GM13976 (cell line): ENCODE measurements around the gene ATF6B.

ENCODE experiments used
- DNase-seq: peaks from one replicate; pipeline ENCODE4 v3.0.0; 2012; ENCODE audit warnings: low spot score
- CTCF ChIP-seq: IDR thresholded peaks from 2 replicates; pipeline ENCODE4 v1.5.1; 2012; ENCODE audit warnings: borderline replicate concordance, mild to moderate bottlenecking; ENCODE audit not compliant: insufficient read depth; ENCODE audit errors: extremely low read depth, missing control alignments, control extremely low read depth
- in situ Hi-C: fragments of 300-500 bp; cut with MboI; formaldehyde crosslinking; loops from one replicate; pipeline ENCODE4 v1.12.0; 2022; ENCODE audit warnings: low sequenced_read_pairs, mixed read lengths, inconsistent platforms; ENCODE audit not compliant: unreplicated experiment

Gene ATF6B

GRCh38 chr6:32092760-32093497 lies 35.1 kb downstream of the ATF6B start:
- in situ Hi-C loops: no loop called here
- no peak for DNase-seq
- no peak for TF ChIP-seq CTCF

- TF ChIP-seq CTCF: no peak
- in situ Hi-C loops: no loop called here
- no peak for DNase-seq
These were observed 38.8 kb downstream of the ATF6B start for GRCh38 chr6:32089082-32089828.

- in situ Hi-C loops: no loop called here
- no peak for DNase-seq
- no peak for TF ChIP-seq CTCF
These were observed 39.5 kb downstream of the ATF6B start for GRCh38 chr6:32088487-32089049.

GRCh38 chr6:32087574-32088486 lies 40.2 kb downstream of the ATF6B start:
- peak; percentile 83 for DNase-seq
- peak; percentile 59 for TF ChIP-seq CTCF
- in situ Hi-C loops: no loop called here

- in situ Hi-C loops: no loop called here
- peak; percentile 78 for DNase-seq
- TF ChIP-seq CTCF: no peak
These were observed 41.1 kb downstream of the ATF6B start for GRCh38 chr6:32086661-32087573.
